AG04449 (cell line): ENCODE results near the gene GRK2.
A peak's percentile ranks its signal among the peaks of the same experiment; 100 is the strongest.

Experiments used
- CTCF ChIA-PET: fragments of 350-600 bp; formaldehyde crosslinking; extraction: SDS; loops from one replicate; lab custom pipeline; 2021; ENCODE audit warnings: antibody characterized with exemption; lab: Yijun Ruan, JAX
- POLR2A ChIA-PET: fragments of 400-600, 350-600 bp; formaldehyde crosslinking; extraction: SDS; loops from one replicate; lab custom pipeline; 2020; ENCODE audit warnings: antibody characterized with exemption, inconsistent platforms; lab: Yijun Ruan, JAX
- DNase-seq: peaks from one replicate; pipeline ENCODE4 v3.0.0-alpha.2; 2010; ENCODE audit warnings: low read depth, low spot score
- H3K4me3 ChIP-seq: 2 replicates; pipeline ENCODE4 v1.5.1; 2011; ENCODE audit warnings: low read depth, mild to moderate bottlenecking, control low read depth, low read length
- CTCF ChIP-seq: IDR thresholded peaks from one replicate; pipeline ENCODE4 v1.5.1; 2011; ENCODE audit warnings: mild to moderate bottlenecking, moderate library complexity, low read length, control low read depth, inconsistent platforms; ENCODE audit not compliant: insufficient read depth; ENCODE audit errors: missing control alignments

Gene GRK2

GRCh38 chr11:67301951-67302516 is 35.8 kb downstream of the GRK2 start:
- no peak for DNase-seq
- ChIA-PET POLR2A (interaction anchor here (2.0 to 4.5 kb wide), 2 partner anchors 13 to 14 kb away, joined by 4 to 28 read pairs; partner anchors contain the start of gene ANKRD13D), CTCF (interaction anchor here (0.8 to 2.0 kb wide), 7 partner anchors 8 to 81 kb away, joined by 3 to 11 read pairs (median 7); no protein-coding TSS in a partner anchor)
- no peak overlapping the region; the same call in 1 of the 2 replicates for H3K4me3 ChIP-seq
- TF ChIP-seq CTCF: no peak

- POLR2A ChIA-PET: interaction anchor here (0.7 to 4.5 kb wide), 6 partner anchors 10 to 71 kb away, joined by 3 to 28 read pairs (median 4); partner anchors contain the start of gene ANKRD13D
- no peak for TF ChIP-seq CTCF
- no peak for DNase-seq
- H3K4me3 ChIP-seq: peak overlapping the region; percentile 86
- CTCF ChIA-PET: interaction anchor here (0.8 to 1.8 kb wide), 8 partner anchors 9 to 80 kb away, joined by 3 to 9 read pairs (median 4); no protein-coding TSS in a partner anchor
These were observed 36.4 kb downstream of the GRK2 start for GRCh38 chr11:67302571-67303131.

- H3K4me3 ChIP-seq: peak within 1 kb of the TSS; percentile 86
- POLR2A ChIA-PET: interaction anchor here (0.7 to 4.5 kb wide), 6 partner anchors 11 to 71 kb away, joined by 3 to 28 read pairs (median 4); partner anchors contain the start of gene ANKRD13D
- no peak for TF ChIP-seq CTCF
- CTCF ChIA-PET: interaction anchor here (0.8 to 1.8 kb wide), 10 partner anchors 10 to 79 kb away, joined by 3 to 9 read pairs (median 4); no protein-coding TSS in a partner anchor
- no peak for DNase-seq
These were observed 37.0 kb downstream of the GRK2 start, which contains the start of gene SSH3 for GRCh38 chr11:67303132-67303834. Gene SSH3, plus strand, starts transcription at chr11:67303530. Its CDS starts 96 bp downstream, at chr11:67303626.

- ChIA-PET CTCF (interaction anchor here (1.0 to 2.4 kb wide), 9 partner anchors 10 to 47 kb away, joined by 3 to 9 read pairs (median 7); no protein-coding TSS in a partner anchor), POLR2A (interaction anchor here (1.0 to 4.5 kb wide), 4 partner anchors 11 to 16 kb away, joined by 3 to 28 read pairs (median 4); partner anchors contain the start of gene ANKRD13D)
- no peak for DNase-seq
- peak overlapping the region; percentile 86 for H3K4me3 ChIP-seq
- no peak for TF ChIP-seq CTCF
These were observed 37.6 kb downstream of the GRK2 start for GRCh38 chr11:67303835-67304411.

- ChIA-PET POLR2A (interaction anchor here (4.5 kb wide), 1 partner anchor 11 kb away, joined by 28 read pairs; no protein-coding TSS in a partner anchor), CTCF (interaction anchor here (0.7 to 2.4 kb wide), 5 partner anchors 13 to 96 kb away, joined by 3 to 9 read pairs (median 6); no protein-coding TSS in a partner anchor)
- no peak for DNase-seq
These were observed 38.3 kb downstream of the GRK2 start for GRCh38 chr11:67304511-67305113.

More at GRCh38 chr11:67304511-67305113, 38.3 kb downstream of the GRK2 start:
- no peak for TF ChIP-seq CTCF
- peak overlapping the region; percentile 86 for H3K4me3 ChIP-seq
